Calu3 (cell line): ENCODE data around the gene ERGIC1. TPM values are rescaled to one million over a fixed set of nuclear protein-coding genes. Genes with fewer than 3 reads are reported as not detected.

Experiments used
- BruUV-seq: library from RNA; stranded (reverse); fragments of 400-500 nt; replicated peaks from 2 replicates; lab custom pipeline; 2021; lab: Mats Ljungman, UMichigan
- CTCF ChIA-PET: fragments of 300-600 bp; sonication (Branson Sonifier 250); formaldehyde crosslinking; loops from one replicate; lab custom pipeline; 2022; ENCODE audit warnings: antibody characterized with exemption; lab: Charles Lee
- DNase-seq: peaks from one replicate; pipeline ENCODE4 v3.0.0; 2022
- H3K27ac Mint-ChIP-seq: one replicate; pipeline ENCODE4 v1.8.0; 2022; ENCODE audit warnings: mixed read lengths; ENCODE audit not compliant: unreplicated experiment
- H3K27me3 Mint-ChIP-seq: one replicate; pipeline ENCODE4 v1.8.0; 2022; ENCODE audit warnings: mixed read lengths; ENCODE audit not compliant: unreplicated experiment
- H3K36me3 Mint-ChIP-seq: one replicate; pipeline ENCODE4 v1.8.0; 2022; ENCODE audit warnings: mild to moderate bottlenecking, moderate library complexity, mixed read lengths; ENCODE audit not compliant: insufficient read depth, unreplicated experiment
- H3K4me1 Mint-ChIP-seq: one replicate; pipeline ENCODE4 v1.8.0; 2022; ENCODE audit warnings: mild to moderate bottlenecking, low read depth, mixed read lengths; ENCODE audit not compliant: unreplicated experiment
- H3K4me3 Mint-ChIP-seq: one replicate; pipeline ENCODE4 v1.8.0; 2022; ENCODE audit warnings: mild to moderate bottlenecking, low read depth, moderate library complexity, mixed read lengths; ENCODE audit not compliant: unreplicated experiment
- H3K9me3 Mint-ChIP-seq: one replicate; pipeline ENCODE4 v1.8.0; 2022; ENCODE audit warnings: low read depth, mixed read lengths; ENCODE audit not compliant: unreplicated experiment
- CTCF ChIP-seq: fragments of 200-600 bp; IDR thresholded peaks from one replicate; pipeline ENCODE4 v1.8.0; 2022; ENCODE audit warnings: antibody characterized with exemption; ENCODE audit not compliant: unreplicated experiment
- intact Hi-C: fragments of 100-400 bp; cut with micrococcal nuclease; formaldehyde crosslinking; loops from one replicate; pipeline ENCODE4 v1.10.0; 2022; ENCODE audit not compliant: unreplicated experiment
- total RNA-seq: library from RNA; stranded (reverse); gene quantifications from 2 replicates; pipeline ENCODE4 v1.2.3, GENCODE V29; 2022

ERGIC1 gene
- total RNA-seq, 1 experiment from 2014 or later: 235 TPM

GRCh38 chr5:172901788-172902496 is 67.9 kb downstream of the ERGIC1 start:
- DNase-seq: peak; percentile 17
- BruUV-seq: no TSS peak
- Mint-ChIP-seq H3K36me3 (peaks cover 69% of the 10 kb centered on the region), H3K4me1 (peaks cover 47% of the 10 kb centered on the region), H3K4me3 (no peak overlapping the region), H3K27me3 (no peaks in the 10 kb centered on the region), H3K9me3 (no peaks in the 10 kb centered on the region), H3K27ac (peak overlapping the region; percentile 98)
- intact Hi-C loops: loop anchor here (1.0 to 10.0 kb wide), 4 partner anchors 42 to 170 kb away; partner anchors contain the start of gene ERGIC1
- TF ChIP-seq CTCF: no peak
- CTCF ChIA-PET: interaction anchor here (1.3 kb wide), 1 partner anchor 187 kb away, joined by 3 read pairs; no protein-coding TSS in a partner anchor

GRCh38 chr5:172902497-172903472 is 68.7 kb downstream of the ERGIC1 start:
- peaks cover 47% of the 10 kb centered on the region for H3K4me1 Mint-ChIP-seq
- CTCF ChIA-PET: interaction anchor here (1.3 to 3.4 kb wide), 2 partner anchors 126 to 188 kb away, joined by 3 to 17 read pairs; no protein-coding TSS in a partner anchor
- peak; percentile 80 for DNase-seq
- no TSS peak for BruUV-seq
- no peaks in the 10 kb centered on the region for H3K9me3 Mint-ChIP-seq
- H3K27me3 Mint-ChIP-seq: no peaks in the 10 kb centered on the region
- peak overlapping the region; percentile 98 for H3K27ac Mint-ChIP-seq
- no peak for TF ChIP-seq CTCF
- peaks cover 68% of the 10 kb centered on the region for H3K36me3 Mint-ChIP-seq
- H3K4me3 Mint-ChIP-seq: no peak overlapping the region
- intact Hi-C loops: loop anchor here (1.0 to 10.0 kb wide), 4 partner anchors 42 to 170 kb away; partner anchors contain the start of gene ERGIC1

GRCh38 chr5:172903790-172904189 is 69.7 kb downstream of the ERGIC1 start:
- H3K4me3 Mint-ChIP-seq: peak overlapping the region; percentile 43
- no peaks in the 10 kb centered on the region for H3K27me3 Mint-ChIP-seq
- CTCF ChIA-PET: interaction anchor here (0.9 to 3.4 kb wide), 5 partner anchors 35 to 189 kb away, joined by 3 to 19 read pairs (median 17); partner anchors contain the start of gene DUSP1
- peak overlapping the region; percentile 98 for H3K27ac Mint-ChIP-seq
- peak; percentile 84 for DNase-seq
- peaks cover 47% of the 10 kb centered on the region for H3K4me1 Mint-ChIP-seq
- H3K36me3 Mint-ChIP-seq: peaks cover 71% of the 10 kb centered on the region
- TF ChIP-seq CTCF: no peak
- BruUV-seq: no TSS peak
- no peaks in the 10 kb centered on the region for H3K9me3 Mint-ChIP-seq
- intact Hi-C loops: loop anchor here (5.0 to 10.0 kb wide), 2 partner anchors 69 to 171 kb away; partner anchors contain the start of gene ERGIC1

- CTCF ChIA-PET: interaction anchor here (0.6 to 3.4 kb wide), 12 partner anchors 28 to 197 kb away, joined by 3 to 19 read pairs (median 4); partner anchors contain the start of gene DUSP1
- H3K4me1 Mint-ChIP-seq: peaks cover 47% of the 10 kb centered on the region
Observed at GRCh38 chr5:172904312-172904642, 70.2 kb downstream of the ERGIC1 start.

More at GRCh38 chr5:172904312-172904642, 70.2 kb downstream of the ERGIC1 start:
- BruUV-seq: TSS peak; percentile 78
- Mint-ChIP-seq H3K27me3 (no peaks in the 10 kb centered on the region), H3K27ac (peak overlapping the region; percentile 98), H3K9me3 (no peaks in the 10 kb centered on the region), H3K4me3 (peak overlapping the region; percentile 43), H3K36me3 (peaks cover 67% of the 10 kb centered on the region)
- intact Hi-C loops: loop anchor here (5.0 to 10.0 kb wide), 2 partner anchors 69 to 172 kb away; partner anchors contain the start of gene ERGIC1
- TF ChIP-seq CTCF: no peak
- DNase-seq: no peak
